Cardiac fibroblast (primary cell): ENCODE results near the gene MCF2L2.
A peak's percentile ranks its signal among the peaks of the same experiment; 100 is the strongest.

ENCODE experiments used
- DNase-seq, 2 donors: peaks; one replicate each; pipeline versions ENCODE4 v3.0.0 to v3.0.0-alpha.2; 2010; ENCODE audit warnings: low read depth in 2 of 2
- H3K4me3 ChIP-seq, 2 donors: replicated peaks in 1 of 2; 1 replicate in 1 of 2; 2 replicates in 1 of 2; pipeline ENCODE4 v1.5.1; 2011; ENCODE audit warnings: low read depth in 2 of 2, low read length in 2 of 2, mild to moderate bottlenecking in 2 of 2, moderate library complexity in 1 of 2
- TF ChIP-seq, protein P1 (sequence below): IDR thresholded peaks from one replicate; pipeline ENCODE4 v1.5.1; 2011; ENCODE audit warnings: low read depth, mild to moderate bottlenecking, low read length, inconsistent platforms

Gene MCF2L2

DNA sequence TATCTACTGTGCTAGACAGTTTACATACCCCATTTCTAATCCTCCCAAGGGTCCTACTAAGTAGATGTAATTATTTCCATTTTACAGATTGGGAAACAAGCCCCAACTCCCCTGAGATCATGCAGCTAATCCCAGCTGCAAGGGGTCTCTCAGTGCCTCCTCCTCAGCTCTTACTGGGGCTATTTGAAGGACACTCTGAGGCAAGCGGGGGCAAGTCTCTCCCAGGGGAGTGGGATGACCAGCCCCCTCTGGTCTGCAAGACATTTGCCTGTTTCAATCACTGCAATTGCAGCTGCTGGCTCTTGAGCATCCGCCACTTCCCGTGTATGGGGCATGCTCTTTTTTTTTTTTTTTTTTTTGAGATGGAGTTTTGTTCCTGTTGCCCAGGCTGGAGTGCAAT is 277.3 kb downstream of the MCF2L2 start:
- no peak overlapping the region for H3K4me3 ChIP-seq
- TF ChIP-seq, protein P1, sequence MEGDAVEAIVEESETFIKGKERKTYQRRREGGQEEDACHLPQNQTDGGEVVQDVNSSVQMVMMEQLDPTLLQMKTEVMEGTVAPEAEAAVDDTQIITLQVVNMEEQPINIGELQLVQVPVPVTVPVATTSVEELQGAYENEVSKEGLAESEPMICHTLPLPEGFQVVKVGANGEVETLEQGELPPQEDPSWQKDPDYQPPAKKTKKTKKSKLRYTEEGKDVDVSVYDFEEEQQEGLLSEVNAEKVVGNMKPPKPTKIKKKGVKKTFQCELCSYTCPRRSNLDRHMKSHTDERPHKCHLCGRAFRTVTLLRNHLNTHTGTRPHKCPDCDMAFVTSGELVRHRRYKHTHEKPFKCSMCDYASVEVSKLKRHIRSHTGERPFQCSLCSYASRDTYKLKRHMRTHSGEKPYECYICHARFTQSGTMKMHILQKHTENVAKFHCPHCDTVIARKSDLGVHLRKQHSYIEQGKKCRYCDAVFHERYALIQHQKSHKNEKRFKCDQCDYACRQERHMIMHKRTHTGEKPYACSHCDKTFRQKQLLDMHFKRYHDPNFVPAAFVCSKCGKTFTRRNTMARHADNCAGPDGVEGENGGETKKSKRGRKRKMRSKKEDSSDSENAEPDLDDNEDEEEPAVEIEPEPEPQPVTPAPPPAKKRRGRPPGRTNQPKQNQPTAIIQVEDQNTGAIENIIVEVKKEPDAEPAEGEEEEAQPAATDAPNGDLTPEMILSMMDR, result no peak
- DNase-seq, result no peak

DNA sequence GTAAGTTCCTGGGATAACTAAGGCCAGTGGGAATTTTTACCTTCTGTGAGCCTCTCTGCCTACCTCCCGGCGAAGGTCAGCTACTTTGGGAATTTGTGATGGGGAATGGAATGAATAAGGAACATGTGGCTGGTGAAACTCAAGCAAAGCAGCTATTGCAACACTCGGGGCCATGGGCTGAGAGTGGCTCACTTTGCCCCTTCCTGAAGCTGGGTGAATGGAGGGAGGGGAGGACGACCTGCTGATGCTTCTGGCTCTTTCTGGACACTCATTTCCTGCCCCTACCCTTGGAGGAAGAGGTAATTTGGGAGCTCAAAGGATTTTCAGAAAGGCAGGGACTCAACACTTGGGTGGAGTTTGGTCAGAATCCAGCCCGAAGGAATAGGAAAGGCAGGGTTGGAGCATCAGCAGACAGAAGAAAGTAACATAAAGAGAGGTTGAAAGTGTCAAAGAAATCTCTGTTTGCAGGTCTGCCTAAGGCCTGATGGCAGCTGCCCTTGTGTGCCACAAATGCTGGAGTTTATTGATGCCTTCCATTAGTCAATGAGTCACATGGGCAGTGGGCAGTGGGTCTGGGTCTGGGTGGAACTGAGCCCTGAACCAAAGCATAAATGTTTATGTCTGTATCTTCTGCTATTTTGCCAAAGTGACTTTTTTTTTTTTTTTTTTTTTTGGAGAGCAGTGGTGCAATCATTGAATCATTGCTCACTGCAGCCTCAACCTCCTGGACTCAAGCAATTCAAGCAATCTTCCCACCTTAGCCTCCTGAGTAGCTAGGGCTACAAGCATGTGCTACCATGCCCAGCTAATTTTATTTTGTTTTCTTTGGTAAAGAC is 278.3 kb downstream of the MCF2L2 start:
- no peak overlapping the region for H3K4me3 ChIP-seq
- peak; percentile 27 to 73 for DNase-seq
- TF ChIP-seq, protein P1, result no peak

DNA sequence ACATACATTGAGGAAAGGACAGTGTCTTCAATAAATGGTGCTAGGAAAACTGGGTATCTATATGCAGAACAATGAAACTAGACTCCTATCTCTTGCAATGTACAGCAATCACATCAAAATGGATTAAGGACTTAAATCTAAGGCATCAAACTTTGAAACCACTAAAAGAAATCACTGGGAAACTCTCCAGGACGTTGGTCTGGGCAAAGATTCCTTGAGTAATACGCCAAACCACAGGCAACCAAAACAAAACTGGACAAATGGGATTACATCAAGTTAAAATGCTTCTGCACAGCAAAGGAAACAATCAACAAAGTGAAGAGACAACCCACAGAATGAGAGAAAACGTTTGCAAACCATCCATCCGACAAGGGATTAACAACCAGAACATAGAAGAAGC is 280.4 kb downstream of the MCF2L2 start:
- peak; percentile 65 to 76 for DNase-seq
- TF ChIP-seq, protein P1, result no peak

DNA sequence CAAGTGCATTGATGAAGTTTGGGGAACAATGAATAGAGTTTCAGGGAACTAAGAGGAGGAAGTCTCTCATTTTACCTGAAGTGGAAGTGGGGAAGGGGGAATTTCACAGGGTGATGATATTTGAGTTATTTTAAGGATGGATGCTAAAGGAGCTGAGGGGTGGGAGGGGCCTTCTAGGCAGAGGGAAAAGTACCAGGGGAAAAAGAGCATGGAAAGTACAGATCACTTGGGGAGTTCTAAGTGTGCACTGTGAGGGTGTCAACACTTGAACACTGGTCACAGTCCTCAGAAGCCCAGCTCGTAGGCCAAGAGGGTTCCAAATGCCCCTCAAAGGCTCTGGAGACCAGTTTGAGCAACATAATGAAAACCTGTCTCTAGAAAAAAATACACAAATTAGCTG is 284.1 kb downstream of the MCF2L2 start:
- no peak overlapping the region for H3K4me3 ChIP-seq
- DNase-seq, result no peak
- TF ChIP-seq, protein P1, result no peak

More for the DNA sequence above, 280.4 kb downstream of the MCF2L2 start:
- no peak overlapping the region for H3K4me3 ChIP-seq

DNA sequence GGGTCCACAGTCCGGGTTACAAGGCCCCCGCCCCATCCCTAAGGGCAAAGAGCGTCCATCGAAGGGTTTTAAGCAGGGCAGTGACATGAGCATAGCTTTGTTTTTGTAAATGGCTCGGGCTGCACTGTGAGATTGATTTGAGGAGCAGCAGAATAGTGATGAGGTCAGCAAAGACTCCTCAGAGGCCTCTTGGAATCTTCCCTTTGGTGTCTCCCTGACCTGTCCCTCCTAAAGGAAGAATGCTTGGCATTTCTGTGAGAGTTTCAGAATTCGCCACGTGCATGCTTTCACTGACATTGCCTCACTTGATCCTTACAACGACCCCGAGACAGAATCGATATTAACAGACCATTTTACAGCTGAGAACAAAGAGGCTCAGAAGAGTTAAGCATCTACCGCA is 286.2 kb downstream of the MCF2L2 start:
- DNase-seq, result peak; percentile 31 to 32
- TF ChIP-seq, protein P1, result no peak
- no peak overlapping the region for H3K4me3 ChIP-seq

DNA sequence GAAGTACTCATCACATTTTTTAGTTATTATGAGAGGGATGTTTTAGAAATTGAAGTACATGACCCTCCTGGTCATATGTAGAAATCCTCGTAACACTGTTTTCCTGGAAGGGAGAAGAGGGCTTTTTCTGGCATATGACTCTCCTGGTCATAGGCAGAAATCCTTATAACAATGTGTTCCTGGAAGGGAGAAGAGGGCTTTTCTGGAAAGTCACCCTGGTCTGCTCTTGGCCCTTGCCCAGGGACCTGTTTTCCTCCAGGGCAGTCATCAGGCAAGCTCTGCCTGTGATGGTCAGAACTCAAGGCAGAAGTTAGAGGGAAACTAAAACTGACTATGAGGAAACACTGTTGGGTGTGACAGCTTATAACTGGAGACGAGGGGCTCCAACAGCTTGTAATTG is 293.6 kb downstream of the MCF2L2 start:
- TF ChIP-seq, protein P1, result no peak
- H3K4me3 ChIP-seq, result no peak overlapping the region
- peak; percentile 22 to 36 for DNase-seq
